SU-DHL-6 (cell line): Measurements from ENCODE around the gene GNA14.

Experiments used
- H2AFZ ChIP-seq: fragments of 200-600 bp; sonication (generic); 2 replicates; pipeline ENCODE4 v1.6.1; 2014; ENCODE audit warnings: low read depth, mild to moderate bottlenecking, moderate library complexity, mixed read lengths, antibody characterized with exemption, low read length; ENCODE audit not compliant: severe bottlenecking
- H3F3A ChIP-seq: fragments of 200-600 bp; shearing (Covaris generic); 2 replicates; pipeline ENCODE4 v1.6.0; 2016; ENCODE audit warnings: antibody characterized with exemption, mild to moderate bottlenecking; ENCODE audit not compliant: insufficient read depth
- H3K27ac ChIP-seq: fragments of 200-600 bp; sonication (generic); 2 replicates; pipeline ENCODE4 v1.5.1; 2016; ENCODE audit warnings: low read depth, mild to moderate bottlenecking, low read length, moderate library complexity, mixed read lengths
- H3K27me3 ChIP-seq: fragments of 200-600 bp; sonication (generic), shearing (Covaris generic); 2 replicates; pipeline ENCODE4 v1.6.0; 2014; ENCODE audit warnings: mild to moderate bottlenecking, low read length
- H3K36me3 ChIP-seq: fragments of 200-600 bp; sonication (generic); 2 replicates; pipeline ENCODE4 v1.6.1; 2014; ENCODE audit warnings: mild to moderate bottlenecking, low read length, mixed read lengths
- H3K4me2 ChIP-seq: fragments of 300-600, 200-600 bp; shearing (Covaris generic), sonication (generic); 2 replicates; pipeline ENCODE4 v1.6.0; 2014; ENCODE audit warnings: low read length, low read depth, mild to moderate bottlenecking; ENCODE audit not compliant: poor library complexity, severe bottlenecking
- H3K4me3 ChIP-seq: fragments of 200-600 bp; sonication (generic); 2 replicates; pipeline ENCODE4 v1.5.1; 2014; ENCODE audit warnings: antibody characterized with exemption, low read length, mild to moderate bottlenecking, mixed read lengths; ENCODE audit not compliant: insufficient read depth, poor library complexity, severe bottlenecking
- H3K79me2 ChIP-seq: fragments of 200-600 bp; sonication (generic); 2 replicates; pipeline ENCODE4 v1.6.1; 2014; ENCODE audit warnings: mild to moderate bottlenecking, low read length, moderate library complexity; ENCODE audit not compliant: insufficient read depth
- H3K9ac ChIP-seq: fragments of 200-600 bp; sonication (generic); 2 replicates; pipeline ENCODE4 v1.7.0; 2014; ENCODE audit warnings: mild to moderate bottlenecking, low read length
- H3K9me2 ChIP-seq: fragments of 200-600 bp; sonication (generic); replicated peaks from 2 replicates; pipeline ENCODE4 v1.6.1; 2014; ENCODE audit warnings: low read length; ENCODE audit not compliant: insufficient read depth
- H3K9me3 ChIP-seq: fragments of 200-600 bp; sonication (generic); 2 replicates; pipeline ENCODE4 v1.6.1; 2014; ENCODE audit warnings: low read length, mixed read lengths; ENCODE audit not compliant: insufficient read depth
- H4K20me1 ChIP-seq: fragments of 200-600 bp; sonication (generic); 2 replicates; pipeline ENCODE4 v1.6.1; 2014; ENCODE audit warnings: low read depth, mild to moderate bottlenecking, antibody characterized with exemption, low read length, moderate library complexity, mixed read lengths
- EZH2phosphoT487 ChIP-seq: fragments of 200-600 bp; sonication (generic), shearing (Covaris generic); conservative IDR thresholded peaks from 2 replicates; pipeline ENCODE4 v1.6.1; 2018; ENCODE audit warnings: mild to moderate bottlenecking, antibody characterized with exemption, low read length, moderate library complexity, mixed read lengths
- TF ChIP-seq, protein P1 (sequence below): fragments of 200-600 bp; sonication (generic); IDR thresholded peaks from one replicate; pipeline ENCODE4 v1.5.1; 2017; ENCODE audit warnings: antibody characterized with exemption, mild to moderate bottlenecking, low read length, moderate library complexity; ENCODE audit not compliant: insufficient read depth, poor library complexity, severe bottlenecking

Gene GNA14

DNA sequence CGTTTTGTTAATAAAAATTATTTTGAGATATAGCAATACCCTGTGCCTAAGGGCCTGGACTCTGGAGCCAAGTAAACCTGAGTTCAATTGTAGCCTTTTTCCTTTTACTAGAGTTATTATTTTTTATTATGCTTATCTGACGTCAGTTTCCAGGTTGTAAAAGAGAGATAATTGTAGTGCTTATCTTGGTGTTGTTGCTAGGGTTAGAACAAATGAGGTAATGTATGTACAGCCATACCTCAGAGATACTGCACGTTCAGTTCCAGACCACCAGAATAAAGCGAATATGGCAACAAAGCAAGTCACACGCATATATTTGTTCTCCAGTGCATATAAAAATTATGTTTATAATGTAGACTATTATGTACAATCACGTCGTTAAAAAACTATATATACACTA, 255.8 kb downstream of the GNA14 start:
- Histone ChIP-seq H3K9me2 (no peaks in the 10 kb centered on the region), H3K4me3 (no peak overlapping the region), H4K20me1 (no peaks in the 10 kb centered on the region), H2AFZ (no peak overlapping the region), H3K27ac (no peak overlapping the region), H3K79me2 (no peaks in the 10 kb centered on the region), H3K9me3 (no peaks in the 10 kb centered on the region), H3F3A (0 out of 2 replicates have a peak, but pooled peaks cover 5% of the 10 kb centered on the region), H3K27me3 (no peaks in the 10 kb centered on the region), H3K4me2 (no peak overlapping the region), H3K9ac (no peak overlapping the region), H3K36me3 (no peaks in the 10 kb centered on the region)
- TF ChIP-seq, protein P1, sequence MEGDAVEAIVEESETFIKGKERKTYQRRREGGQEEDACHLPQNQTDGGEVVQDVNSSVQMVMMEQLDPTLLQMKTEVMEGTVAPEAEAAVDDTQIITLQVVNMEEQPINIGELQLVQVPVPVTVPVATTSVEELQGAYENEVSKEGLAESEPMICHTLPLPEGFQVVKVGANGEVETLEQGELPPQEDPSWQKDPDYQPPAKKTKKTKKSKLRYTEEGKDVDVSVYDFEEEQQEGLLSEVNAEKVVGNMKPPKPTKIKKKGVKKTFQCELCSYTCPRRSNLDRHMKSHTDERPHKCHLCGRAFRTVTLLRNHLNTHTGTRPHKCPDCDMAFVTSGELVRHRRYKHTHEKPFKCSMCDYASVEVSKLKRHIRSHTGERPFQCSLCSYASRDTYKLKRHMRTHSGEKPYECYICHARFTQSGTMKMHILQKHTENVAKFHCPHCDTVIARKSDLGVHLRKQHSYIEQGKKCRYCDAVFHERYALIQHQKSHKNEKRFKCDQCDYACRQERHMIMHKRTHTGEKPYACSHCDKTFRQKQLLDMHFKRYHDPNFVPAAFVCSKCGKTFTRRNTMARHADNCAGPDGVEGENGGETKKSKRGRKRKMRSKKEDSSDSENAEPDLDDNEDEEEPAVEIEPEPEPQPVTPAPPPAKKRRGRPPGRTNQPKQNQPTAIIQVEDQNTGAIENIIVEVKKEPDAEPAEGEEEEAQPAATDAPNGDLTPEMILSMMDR, result no peak
- TF ChIP-seq EZH2phosphoT487, result no peak

DNA sequence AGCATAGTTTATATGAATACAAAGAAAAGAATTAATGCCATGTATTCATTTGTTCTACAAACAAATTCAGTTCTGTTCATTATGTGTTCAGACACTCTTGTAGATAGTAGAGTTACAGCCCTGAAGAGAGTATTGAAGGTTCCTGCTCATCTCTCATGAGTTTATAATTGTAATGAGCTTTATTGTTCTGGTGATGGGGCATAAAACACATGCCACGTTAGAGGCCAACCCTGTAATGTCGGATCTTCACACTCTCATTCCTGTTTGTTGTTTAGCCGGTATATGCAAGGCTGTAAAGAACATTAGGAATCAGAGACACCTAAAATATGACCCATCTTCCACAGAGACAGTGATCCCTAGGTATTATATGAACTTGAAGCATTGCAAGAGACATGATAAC, 256.3 kb downstream of the GNA14 start:
- no peaks in the 10 kb centered on the region for H3K79me2 ChIP-seq
- no peak overlapping the region for H3K27ac ChIP-seq
- no peak for TF ChIP-seq EZH2phosphoT487
- TF ChIP-seq, protein P1, result no peak

DNA sequence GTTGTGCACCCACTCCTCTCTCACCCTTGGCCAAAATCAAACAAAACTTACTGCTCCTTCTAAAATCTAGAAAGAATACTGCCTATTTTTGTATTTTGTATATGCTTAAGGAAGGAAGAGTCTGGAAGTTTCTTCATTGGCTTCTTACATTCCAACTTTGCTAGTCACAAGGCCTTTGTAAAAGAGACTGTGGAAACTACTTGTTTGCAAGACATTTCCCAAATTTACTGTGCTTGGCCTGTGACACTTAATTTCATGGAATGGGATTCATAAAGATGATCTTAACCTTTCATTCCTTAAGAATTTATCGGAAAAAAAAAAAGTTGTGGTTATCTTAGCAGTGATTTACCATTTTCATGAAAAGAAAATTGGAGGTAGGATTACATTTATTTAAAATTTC, 261.9 kb downstream of the GNA14 start:
- no peak overlapping the region for H3K9ac ChIP-seq

More for the DNA sequence above, 256.3 kb downstream of the GNA14 start:
- Histone ChIP-seq H2AFZ (no peak overlapping the region), H3F3A (0 out of 2 replicates have a peak, but pooled peaks cover 5% of the 10 kb centered on the region), H3K27me3 (no peaks in the 10 kb centered on the region), H3K9me3 (no peaks in the 10 kb centered on the region), H4K20me1 (no peaks in the 10 kb centered on the region), H3K4me2 (no peak overlapping the region), H3K9ac (no peak overlapping the region), H3K4me3 (no peak overlapping the region), H3K36me3 (no peaks in the 10 kb centered on the region), H3K9me2 (no peaks in the 10 kb centered on the region)

More for the DNA sequence above, 261.9 kb downstream of the GNA14 start:
- Histone ChIP-seq H3K36me3 (peaks cover 12% of the 10 kb centered on the region; the same call in 1 of the 2 replicates), H3K27ac (no peak overlapping the region), H3K9me3 (no peaks in the 10 kb centered on the region), H3K27me3 (no peaks in the 10 kb centered on the region), H3K4me2 (no peak overlapping the region), H2AFZ (no peak overlapping the region), H3K4me3 (no peak overlapping the region), H3F3A (no peaks in the 10 kb centered on the region), H4K20me1 (0 out of 2 replicates have a peak, but pooled peaks cover 3% of the 10 kb centered on the region), H3K79me2 (no peaks in the 10 kb centered on the region), H3K9me2 (no peaks in the 10 kb centered on the region)
- TF ChIP-seq, protein P1, result no peak
- no peak for TF ChIP-seq EZH2phosphoT487
